Panc1 (cell line): ENCODE measurements around the gene LIPC. TPM values are rescaled to one million over a fixed set of nuclear protein-coding genes. Genes with fewer than 3 reads are reported as not detected.

ENCODE experiments used
- ATAC-seq: fragments of 200-7000 bp; cut with Tn5 transposase; 2 replicates; pipeline ENCODE4 v1.9.1; 2020; ENCODE audit warnings: mild to moderate bottlenecking, moderate library complexity
- BruUV-seq: library from RNA; stranded (reverse); fragments of 400-500 nt; replicated peaks from 2 replicates; lab custom pipeline; 2021; lab: Mats Ljungman, UMichigan
- CTCF ChIA-PET: fragments of 300-600 bp; sonication (Branson Sonifier 250); formaldehyde crosslinking; loops from one replicate; lab custom pipeline; 2022; ENCODE audit warnings: antibody characterized with exemption; lab: Charles Lee
- POLR2A ChIA-PET: fragments of 300-600 bp; sonication (Branson Sonifier 250); formaldehyde crosslinking; loops from one replicate; lab custom pipeline; 2022; ENCODE audit warnings: antibody characterized with exemption; lab: Charles Lee
- DNase-seq: peaks from one replicate; pipeline ENCODE4 v3.0.0-alpha.2; 2010; ENCODE audit warnings: low read depth, low spot score
- H3K27ac ChIP-seq: 2 replicates; pipeline ENCODE4 v1.5.1; 2011; ENCODE audit warnings: mild to moderate bottlenecking, low read length, inconsistent platforms
- H3K27me3 ChIP-seq: fragments of 200-500 bp; sonication (Bioruptor generic); 2 replicates; pipeline ENCODE4 v1.6.0; 2014; ENCODE audit warnings: low read length, inconsistent platforms; ENCODE audit not compliant: control insufficient read depth, insufficient read depth
- H3K36me3 ChIP-seq: fragments of 200-500 bp; sonication (Bioruptor generic); 2 replicates; pipeline ENCODE4 v1.5.1; 2014; ENCODE audit warnings: inconsistent platforms, mild to moderate bottlenecking, low read length, moderate library complexity; ENCODE audit not compliant: control insufficient read depth, insufficient read depth
- H3K4me1 ChIP-seq: 2 replicates; pipeline ENCODE4 v1.5.1; 2011; ENCODE audit warnings: inconsistent platforms, mild to moderate bottlenecking, low read length, moderate library complexity; ENCODE audit not compliant: control insufficient read depth, insufficient read depth
- H3K4me3 ChIP-seq, 2 experiments: 2 replicates each; pipeline ENCODE4 v1.5.1; 2011 to 2012; ENCODE audit warnings: low read depth in 2 of 2, low read length in 2 of 2, mild to moderate bottlenecking in 2 of 2, inconsistent platforms in 1 of 2, moderate library complexity in 1 of 2
- H3K9me3 ChIP-seq: fragments of 200-500 bp; sonication (Bioruptor generic); 2 replicates; pipeline ENCODE4 v1.5.1; 2014; ENCODE audit warnings: low read depth, mild to moderate bottlenecking, inconsistent platforms, low read length, moderate library complexity; ENCODE audit not compliant: control insufficient read depth, insufficient read depth
- POLR2AphosphoS5 ChIP-seq: IDR thresholded peaks from 2 replicates; pipeline ENCODE4 v1.6.1; 2012; ENCODE audit warnings: mild to moderate bottlenecking, low read depth, low read length, moderate library complexity
- SIN3A ChIP-seq: IDR thresholded peaks from 2 replicates; pipeline ENCODE4 v1.6.1; 2012; ENCODE audit warnings: low read depth, mild to moderate bottlenecking, low read length, moderate library complexity, borderline replicate concordance; ENCODE audit not compliant: insufficient read depth
- TCF7L2 ChIP-seq: IDR thresholded peaks from 2 replicates; pipeline ENCODE4 v1.6.1; 2011; ENCODE audit warnings: mild to moderate bottlenecking, low read depth, low read length, inconsistent platforms
- in situ Hi-C: cut with HindIII; loops from 2 replicates; pipeline ENCODE4 v1.10.0; 2016; ENCODE audit warnings: low sequenced_read_pairs, low pct_unique_long_range_greater_than_20kb
- intact Hi-C: fragments of 100-400 bp; cut with micrococcal nuclease; formaldehyde crosslinking; loops from one replicate; pipeline ENCODE4 v1.10.0; 2022; ENCODE audit not compliant: unreplicated experiment
- total RNA-seq: library from RNA; stranded (reverse); gene quantifications from one replicate; pipeline ENCODE4 v1.2.1, GENCODE V29; 2021; ENCODE audit not compliant: unreplicated experiment
- TF ChIP-seq, protein P1 (sequence below), 2 experiments: IDR thresholded peaks; 2 replicates each; pipeline ENCODE4 v1.6.1; 2011 to 2012; ENCODE audit warnings: low read depth in 2 of 2, control low read depth in 1 of 2, low read length in 1 of 2, mild to moderate bottlenecking in 1 of 2, moderate library complexity in 1 of 2; ENCODE audit not compliant: insufficient read depth in 1 of 2
- TF ChIP-seq, protein P2 (sequence below): fragments of 450-650 bp; IDR thresholded peaks from 2 replicates; pipeline ENCODE4 v1.5.1; 2017; ENCODE audit warnings: mild to moderate bottlenecking

Gene LIPC
- total RNA-seq, 1 experiment from 2014 or later: not detected

DNA sequence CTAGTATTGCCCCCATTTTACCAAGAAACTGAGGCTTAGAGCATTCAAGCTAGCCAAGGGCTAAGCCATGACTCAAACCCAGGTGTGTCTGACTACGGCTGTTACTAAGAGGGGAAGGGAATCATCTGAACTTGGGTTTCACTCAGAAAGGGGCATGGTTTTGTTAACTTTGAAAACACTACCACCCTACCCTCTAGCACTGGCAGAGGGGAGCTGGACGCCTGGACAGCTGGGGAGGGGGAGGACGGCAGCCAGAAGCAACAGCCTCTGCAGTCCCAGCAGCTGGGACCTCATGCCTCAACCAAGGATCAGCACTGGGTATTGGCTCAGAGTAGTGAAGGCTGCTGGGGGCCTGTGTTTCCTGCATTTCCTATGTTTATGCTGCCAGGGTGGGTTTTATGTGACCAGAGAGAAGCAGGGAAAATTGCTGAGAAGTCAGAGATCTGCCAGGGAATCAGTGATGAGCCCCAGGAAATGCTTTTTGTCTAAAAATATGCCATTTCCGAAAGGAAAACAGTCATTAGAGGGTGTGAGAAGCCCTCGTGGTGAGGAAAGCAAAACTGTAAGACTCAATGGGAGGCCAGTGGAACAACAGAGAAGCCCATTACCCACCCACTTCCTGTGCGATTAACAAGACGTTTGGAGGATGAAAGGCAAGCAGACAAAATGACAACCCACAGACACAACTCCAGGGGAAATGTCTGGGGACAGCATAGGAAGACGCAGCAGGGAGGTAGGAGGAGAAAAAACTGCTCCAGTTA, 41.2 kb downstream of the LIPC start:
- H3K27me3 ChIP-seq: no peaks in the 10 kb centered on the region
- ChIA-PET POLR2A (no interaction called here), CTCF (no interaction called here)
- no peaks in the 10 kb centered on the region for H3K36me3 ChIP-seq
- TF ChIP-seq TCF7L2 (no peak), POLR2AphosphoS5 (no peak), SIN3A (no peak)
- TF ChIP-seq, protein P1, sequence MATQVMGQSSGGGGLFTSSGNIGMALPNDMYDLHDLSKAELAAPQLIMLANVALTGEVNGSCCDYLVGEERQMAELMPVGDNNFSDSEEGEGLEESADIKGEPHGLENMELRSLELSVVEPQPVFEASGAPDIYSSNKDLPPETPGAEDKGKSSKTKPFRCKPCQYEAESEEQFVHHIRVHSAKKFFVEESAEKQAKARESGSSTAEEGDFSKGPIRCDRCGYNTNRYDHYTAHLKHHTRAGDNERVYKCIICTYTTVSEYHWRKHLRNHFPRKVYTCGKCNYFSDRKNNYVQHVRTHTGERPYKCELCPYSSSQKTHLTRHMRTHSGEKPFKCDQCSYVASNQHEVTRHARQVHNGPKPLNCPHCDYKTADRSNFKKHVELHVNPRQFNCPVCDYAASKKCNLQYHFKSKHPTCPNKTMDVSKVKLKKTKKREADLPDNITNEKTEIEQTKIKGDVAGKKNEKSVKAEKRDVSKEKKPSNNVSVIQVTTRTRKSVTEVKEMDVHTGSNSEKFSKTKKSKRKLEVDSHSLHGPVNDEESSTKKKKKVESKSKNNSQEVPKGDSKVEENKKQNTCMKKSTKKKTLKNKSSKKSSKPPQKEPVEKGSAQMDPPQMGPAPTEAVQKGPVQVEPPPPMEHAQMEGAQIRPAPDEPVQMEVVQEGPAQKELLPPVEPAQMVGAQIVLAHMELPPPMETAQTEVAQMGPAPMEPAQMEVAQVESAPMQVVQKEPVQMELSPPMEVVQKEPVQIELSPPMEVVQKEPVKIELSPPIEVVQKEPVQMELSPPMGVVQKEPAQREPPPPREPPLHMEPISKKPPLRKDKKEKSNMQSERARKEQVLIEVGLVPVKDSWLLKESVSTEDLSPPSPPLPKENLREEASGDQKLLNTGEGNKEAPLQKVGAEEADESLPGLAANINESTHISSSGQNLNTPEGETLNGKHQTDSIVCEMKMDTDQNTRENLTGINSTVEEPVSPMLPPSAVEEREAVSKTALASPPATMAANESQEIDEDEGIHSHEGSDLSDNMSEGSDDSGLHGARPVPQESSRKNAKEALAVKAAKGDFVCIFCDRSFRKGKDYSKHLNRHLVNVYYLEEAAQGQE (IDR thresholded peaks at IDR 0.05; ENCODE audit: insufficient read depth in 1 of 2, low read depth in 2 of 2, low read length in 1 of 2): no peak
- TF ChIP-seq, protein P2, sequence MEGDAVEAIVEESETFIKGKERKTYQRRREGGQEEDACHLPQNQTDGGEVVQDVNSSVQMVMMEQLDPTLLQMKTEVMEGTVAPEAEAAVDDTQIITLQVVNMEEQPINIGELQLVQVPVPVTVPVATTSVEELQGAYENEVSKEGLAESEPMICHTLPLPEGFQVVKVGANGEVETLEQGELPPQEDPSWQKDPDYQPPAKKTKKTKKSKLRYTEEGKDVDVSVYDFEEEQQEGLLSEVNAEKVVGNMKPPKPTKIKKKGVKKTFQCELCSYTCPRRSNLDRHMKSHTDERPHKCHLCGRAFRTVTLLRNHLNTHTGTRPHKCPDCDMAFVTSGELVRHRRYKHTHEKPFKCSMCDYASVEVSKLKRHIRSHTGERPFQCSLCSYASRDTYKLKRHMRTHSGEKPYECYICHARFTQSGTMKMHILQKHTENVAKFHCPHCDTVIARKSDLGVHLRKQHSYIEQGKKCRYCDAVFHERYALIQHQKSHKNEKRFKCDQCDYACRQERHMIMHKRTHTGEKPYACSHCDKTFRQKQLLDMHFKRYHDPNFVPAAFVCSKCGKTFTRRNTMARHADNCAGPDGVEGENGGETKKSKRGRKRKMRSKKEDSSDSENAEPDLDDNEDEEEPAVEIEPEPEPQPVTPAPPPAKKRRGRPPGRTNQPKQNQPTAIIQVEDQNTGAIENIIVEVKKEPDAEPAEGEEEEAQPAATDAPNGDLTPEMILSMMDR: no peak
- H3K27ac ChIP-seq: no peak overlapping the region
- DNase-seq (no peak), ATAC-seq (no peak)
- no peaks in the 10 kb centered on the region for H3K9me3 ChIP-seq
- intact Hi-C loops: no loop called here
- in situ Hi-C loops: no loop called here
- H3K4me3 ChIP-seq: no peak overlapping the region
- no TSS peak for BruUV-seq
- peaks cover 3% of the 10 kb centered on the region; the same call in 1 of the 2 replicates for H3K4me1 ChIP-seq

DNA sequence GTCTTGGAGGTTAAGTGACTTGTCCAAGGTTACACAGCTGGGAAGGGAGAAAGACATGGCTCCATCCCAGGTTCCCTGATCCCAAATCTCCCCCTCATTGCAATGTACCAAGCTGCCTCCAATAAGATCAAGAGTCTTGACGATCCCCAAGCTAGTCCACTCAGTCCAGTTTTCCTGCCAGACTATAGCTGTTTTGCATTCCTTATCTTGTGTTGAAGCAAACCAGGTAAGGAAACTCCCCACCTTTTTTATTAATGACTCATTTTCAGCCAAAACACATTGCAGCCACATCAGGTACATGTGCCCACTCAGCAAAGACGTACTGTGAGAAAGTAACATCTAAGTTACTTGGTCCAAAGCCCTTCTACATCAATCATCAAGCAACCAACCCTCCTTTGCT, 41.9 kb downstream of the LIPC start:
- H3K27ac ChIP-seq: no peak overlapping the region
- H3K36me3 ChIP-seq: no peaks in the 10 kb centered on the region
- intact Hi-C loops: no loop called here
- DNase-seq: no peak
- no TSS peak for BruUV-seq
- no peak for TF ChIP-seq POLR2AphosphoS5
- TF ChIP-seq, protein P1 (IDR thresholded peaks at IDR 0.05; ENCODE audit: insufficient read depth in 1 of 2, low read depth in 2 of 2, low read length in 1 of 2): no peak
- no peak for TF ChIP-seq TCF7L2
- TF ChIP-seq, protein P2: no peak
- TF ChIP-seq SIN3A: no peak
- H3K4me3 ChIP-seq: no peak overlapping the region
- no peak for ATAC-seq
- H3K9me3 ChIP-seq: no peaks in the 10 kb centered on the region
- CTCF ChIA-PET: interaction anchor here (0.6 kb wide), 1 partner anchor 619 kb away, joined by 4 read pairs; no protein-coding TSS in a partner anchor
- peaks cover 3% of the 10 kb centered on the region; the same call in 1 of the 2 replicates for H3K4me1 ChIP-seq
- in situ Hi-C loops: no loop called here
- no peaks in the 10 kb centered on the region for H3K27me3 ChIP-seq
- POLR2A ChIA-PET: interaction anchor here (0.6 kb wide), 1 partner anchor 457 kb away, joined by 12 read pairs; no protein-coding TSS in a partner anchor
